Small intestine (tissue), 7 donors: ENCODE data around the gene NRG4. TPM values are rescaled to one million over a fixed set of nuclear protein-coding genes. Genes with fewer than 3 reads are reported as not detected.
A peak's percentile ranks its signal among the peaks of the same experiment; 100 is the strongest.
"Not testable (repeated sequence)": the region's sequence is repeated elsewhere in the genome, so short reads cannot be mapped to it uniquely, and the experiment has no call there.

ENCODE experiments used
- DNase-seq, 2 donors: peaks; one replicate each; pipeline versions ENCODE4 v3.0.0 to v3.0.0-alpha.2; 2013
- FAIRE-seq: peaks from 2 replicates; lab custom pipeline; 2012; peaks lifted over from hg19 to GRCh38; lab: Jason Lieb, UNC
- H3K27ac ChIP-seq, 3 donors: one replicate each; pipeline ENCODE4 v1.5.1; 2013; ENCODE audit warnings: low read length in 2 of 3, mild to moderate bottlenecking in 2 of 3, control low read depth in 1 of 3, inconsistent platforms in 1 of 3, low read depth in 1 of 3, moderate library complexity in 1 of 3
- H3K27me3 ChIP-seq, 3 donors: one replicate each; pipeline ENCODE4 v1.6.1; 2013; ENCODE audit warnings: low read length in 3 of 3, inconsistent platforms in 1 of 3; ENCODE audit not compliant: control insufficient read depth in 3 of 3, insufficient read depth in 3 of 3
- H3K36me3 ChIP-seq, 3 donors: one replicate each; pipeline ENCODE4 v1.6.1; 2013; ENCODE audit warnings: low read length in 3 of 3, inconsistent platforms in 1 of 3, low read depth in 1 of 3, mild to moderate bottlenecking in 1 of 3, moderate library complexity in 1 of 3; ENCODE audit not compliant: control insufficient read depth in 3 of 3, insufficient read depth in 2 of 3
- H3K4me1 ChIP-seq, 3 donors: one replicate each; pipeline ENCODE4 v1.6.1; 2013; ENCODE audit warnings: low read length in 2 of 3, inconsistent platforms in 1 of 3, low read depth in 1 of 3, mild to moderate bottlenecking in 1 of 3, moderate library complexity in 1 of 3; ENCODE audit not compliant: control insufficient read depth in 3 of 3, insufficient read depth in 2 of 3
- H3K4me3 ChIP-seq, 3 donors: one replicate each; pipeline ENCODE4 v1.5.1; 2013; ENCODE audit warnings: low read length in 3 of 3, control low read depth in 1 of 3, inconsistent platforms in 1 of 3, low read depth in 1 of 3, mild to moderate bottlenecking in 1 of 3, moderate library complexity in 1 of 3
- H3K9me3 ChIP-seq, 2 donors: one replicate each; pipeline ENCODE4 v1.6.1; 2013; ENCODE audit warnings: low read depth in 1 of 2, low read length in 1 of 2; ENCODE audit not compliant: control insufficient read depth in 2 of 2, insufficient read depth in 1 of 2
- WGBS, 3 donors: extraction: QIAGEN DNeasy Blood & Tissue Kit; methylation state at CpG; one replicate each; pipeline ENCODE4 v1.1.7; 2013; 5-methylcytosine and 5-hydroxymethylcytosine counted together
- polyA plus RNA-seq, 4 donors: library from polyadenylated mRNA; stranded (reverse) in 3 of 4; unstranded in 1 of 4; fragments of 200-250 nt in 3 of 4; fragments of 120-200 nt in 1 of 4; gene quantifications; one replicate each; pipeline versions ENCODE4 v1.2.1 to v1.2.3, GENCODE V29; 2013
- donor health status: healthy with polysubstance abuse.
- donor health status: control.
- donor health status: control.
- donor health status: Bipolar disorder and iron deficiency.
- donor health status: healthy.

Gene NRG4
- polyA plus RNA-seq, 4 donors = 0.21 to 0.92 TPM; not detected in 2

DNA sequence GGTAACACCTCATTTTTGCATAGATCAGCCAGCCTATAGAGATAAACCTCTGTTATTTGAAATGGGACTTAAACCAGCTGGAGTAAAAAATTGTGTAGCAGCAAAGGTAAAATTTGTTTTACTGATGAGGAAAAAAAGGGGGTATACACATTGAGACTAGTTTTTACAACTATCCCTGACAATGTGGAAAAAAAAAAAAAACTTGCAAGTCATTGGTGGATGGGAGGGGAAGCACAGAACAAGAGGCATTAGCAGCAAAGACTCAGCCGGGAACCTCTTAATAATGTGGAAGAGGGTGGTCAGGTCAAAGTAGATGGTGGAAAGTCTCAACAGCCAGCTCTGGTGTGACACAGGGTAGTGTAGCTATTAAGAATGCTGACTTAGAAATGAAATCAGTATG, 94.1 kb downstream of the NRG4 start:
- Histone ChIP-seq H3K4me3 (no peak overlapping the region), H3K36me3 (peaks cover 3 to 9% (median 5%) of the 10 kb centered on the region in 3 donors), H3K27ac (no peak overlapping the region), H3K9me3 (no peaks in the 10 kb centered on the region), H3K27me3 (no peaks in the 10 kb centered on the region), H3K4me1 (peaks cover 0 to 17% (median 5%) of the 10 kb centered on the region in 3 donors)
- FAIRE-seq = no peak
- DNase-seq = no peak
- WGBS, 3 donors = 94 to 100% (median 94%) methylated on average over 1 of the region's 1 CpG

DNA sequence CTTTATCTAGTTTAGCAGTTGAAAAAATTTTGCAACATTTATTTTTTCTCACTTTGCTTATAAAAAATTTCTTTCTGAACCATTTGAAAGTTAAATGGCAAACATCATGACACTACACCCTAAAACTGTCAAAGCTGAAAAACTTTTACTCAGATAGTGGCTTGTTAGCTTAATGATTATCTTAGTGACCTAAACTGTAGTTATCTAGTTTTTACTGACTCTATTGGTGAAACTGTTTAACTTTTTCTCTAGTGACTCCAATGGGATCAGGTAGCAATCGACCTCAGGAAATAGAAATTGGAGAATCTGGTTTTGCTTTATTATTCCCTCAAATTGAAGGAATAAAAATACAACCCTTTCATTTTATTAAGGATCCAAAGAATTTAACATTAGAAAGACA, 95.2 kb downstream of the NRG4 start:
- Histone ChIP-seq H3K4me1 (peaks cover 0 to 9% (median 0%) of the 10 kb centered on the region in 3 donors), H3K9me3 (no peaks in the 10 kb centered on the region), H3K27ac (no peak overlapping the region), H3K4me3 (no peak overlapping the region), H3K36me3 (peaks cover 3 to 9% (median 5%) of the 10 kb centered on the region in 3 donors), H3K27me3 (no peaks in the 10 kb centered on the region)
- DNase-seq (peak in 1 of 2 donors; percentile 10), FAIRE-seq (no peak)
- WGBS, 3 donors = 76 to 87% (median 78%) methylated on average over 1 of the region's 1 CpG

DNA sequence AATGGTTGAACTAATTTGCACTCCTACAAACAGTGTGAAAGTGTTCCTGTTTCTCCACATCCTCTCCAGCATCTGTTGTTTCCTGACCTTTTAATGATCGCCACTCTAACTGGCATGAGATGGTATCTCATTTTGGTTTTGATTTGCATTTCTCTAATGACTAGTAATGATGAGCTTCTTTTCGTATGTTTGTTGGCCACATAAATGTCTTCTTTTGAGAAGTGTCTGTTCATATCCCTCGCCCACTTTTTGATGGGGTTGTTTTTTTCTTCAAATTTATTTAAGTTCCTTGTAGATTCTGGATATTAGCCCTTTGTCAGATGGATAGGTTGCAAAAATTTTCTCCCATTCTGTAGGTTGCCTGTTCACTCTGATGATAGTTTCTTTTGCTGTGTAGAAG, 101.9 kb downstream of the NRG4 start:
- not testable (repeated sequence) for FAIRE-seq, H3K9me3 ChIP-seq, H3K4me1 ChIP-seq, H3K27me3 ChIP-seq, H3K27ac ChIP-seq, H3K4me3 ChIP-seq, DNase-seq
- H3K36me3 ChIP-seq = peaks cover 3 to 10% (median 5%) of the 10 kb centered on the region in 3 donors
- WGBS, 3 donors = 90 to 96% (median 93%) methylated on average over 3 of the region's 3 CpGs

DNA sequence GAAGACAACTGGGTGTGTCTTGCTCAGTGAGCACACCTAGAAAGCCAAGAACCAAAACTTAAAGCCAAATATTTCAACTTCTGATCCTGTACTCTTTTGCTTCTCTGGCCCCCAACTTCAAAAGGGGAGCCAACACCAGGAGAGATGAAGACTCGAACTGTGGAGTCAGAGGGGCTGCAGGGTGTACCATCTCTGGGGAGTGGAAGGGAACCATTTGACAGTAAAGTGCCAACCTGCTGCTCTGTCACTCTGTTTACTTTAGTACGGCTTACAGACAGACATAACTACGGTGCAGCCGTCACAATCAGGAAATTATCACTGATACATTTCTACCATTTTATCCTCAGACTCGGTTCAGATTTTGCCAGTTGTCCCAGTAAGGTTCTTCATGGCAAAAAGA, 107.0 kb downstream of the NRG4 start:
- Histone ChIP-seq H3K4me3 (no peak overlapping the region), H3K27ac (no peak overlapping the region), H3K36me3 (peaks cover 0 to 10% (median 7%) of the 10 kb centered on the region in 3 donors), H3K27me3 (no peaks in the 10 kb centered on the region), H3K9me3 (no peaks in the 10 kb centered on the region), H3K4me1 (no peaks in the 10 kb centered on the region)
- no peak for FAIRE-seq
- 64 to 78% (median 76%) methylated on average over 5 of the region's 5 CpGs for WGBS, 3 donors
- DNase-seq = no peak

DNA sequence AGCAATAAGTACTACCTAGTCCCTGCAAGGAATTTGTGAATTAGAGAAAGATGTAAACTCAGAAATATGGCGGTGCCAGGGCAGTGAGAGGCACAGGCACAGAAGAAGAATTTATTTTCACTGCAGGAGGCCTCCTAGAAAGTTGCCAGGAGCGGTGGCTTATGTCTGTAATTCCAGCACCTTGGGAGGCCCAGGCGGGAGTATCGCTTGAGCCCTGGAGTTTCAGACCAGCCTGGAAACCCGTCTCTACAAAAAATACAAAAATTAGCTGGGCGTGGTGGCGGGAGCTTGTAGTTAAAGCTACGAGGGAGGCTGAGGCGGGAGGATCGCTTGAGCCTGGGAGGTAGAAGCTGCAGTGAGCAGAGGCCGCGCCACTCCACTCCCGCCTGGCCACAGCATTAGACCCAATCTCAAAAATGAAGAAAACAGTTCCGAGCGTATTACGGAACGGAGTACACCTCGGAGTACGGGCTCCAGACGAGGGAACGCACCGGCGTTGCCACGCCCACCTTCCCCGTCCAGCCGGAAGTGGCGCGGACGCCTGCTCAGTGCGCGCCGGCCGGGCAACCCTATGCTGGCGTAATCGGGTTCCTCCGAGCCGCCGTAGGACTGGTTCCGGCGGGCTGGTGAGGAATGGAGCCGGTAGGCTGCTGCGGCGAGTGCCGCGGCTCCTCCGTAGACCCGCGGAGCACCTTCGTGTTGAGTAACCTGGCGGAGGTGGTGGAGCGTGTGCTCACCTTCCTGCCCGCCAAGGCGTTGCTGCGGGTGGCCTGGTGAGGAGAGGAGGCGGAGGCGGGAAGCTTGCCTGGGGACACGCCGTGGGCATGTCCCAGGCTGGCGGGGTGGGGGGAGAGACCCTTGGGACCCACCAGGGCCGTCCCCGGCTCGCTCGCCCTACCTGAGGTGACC, 108.6 kb downstream of the NRG4 start, which contains the start of gene FBXO22:
Gene FBXO22, plus strand, starts transcription at position 548 of the 909 bp plus-strand sequence. Its CDS starts 86 bp downstream, at position 634.
- Histone ChIP-seq H3K27me3 (no peaks in the 10 kb centered on the region), H3K9me3 (no peaks in the 10 kb centered on the region), H3K4me1 (no peaks in the 10 kb centered on the region), H3K4me3 (peak within 1 kb of the TSS; percentile 78 to 97 (median 95)), H3K27ac (peak within 1 kb of the TSS; percentile 83 to 93 (median 84)), H3K36me3 (peaks cover 0 to 10% (median 7%) of the 10 kb centered on the region in 3 donors)
- 2% methylated on average over 61 to 63 of the region's 63 CpGs for WGBS, 3 donors
- FAIRE-seq (no peak), DNase-seq (peak; percentile 91 to 97)

DNA sequence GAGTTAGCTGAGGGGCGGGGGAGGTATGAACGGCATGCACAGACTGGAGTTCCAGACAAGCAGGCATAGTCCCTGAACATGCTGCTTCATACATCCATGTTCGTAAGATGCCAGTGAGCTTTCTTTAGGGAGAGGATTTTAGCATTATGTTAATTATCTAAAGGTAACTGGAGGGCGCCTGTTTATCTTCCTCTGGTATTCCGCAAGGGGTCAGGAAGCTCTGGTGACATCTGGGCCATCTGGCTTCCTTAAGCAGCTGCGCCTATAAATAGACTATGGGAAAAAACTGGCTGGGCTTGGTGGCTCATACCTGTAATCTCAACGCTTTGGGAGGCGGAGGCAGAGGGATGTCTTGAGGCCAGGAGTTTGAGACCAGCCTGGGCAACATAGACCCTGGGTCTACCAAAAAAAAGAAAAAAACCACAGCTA, 110.1 kb downstream of the NRG4 start:
- no peak overlapping the region for H3K27ac ChIP-seq
- H3K36me3 ChIP-seq = peaks cover 0 to 6% (median 4%) of the 10 kb centered on the region in 3 donors
- H3K27me3 ChIP-seq = no peaks in the 10 kb centered on the region
- H3K4me1 ChIP-seq = no peaks in the 10 kb centered on the region
- H3K4me3 ChIP-seq = no peak overlapping the region
- H3K9me3 ChIP-seq = no peaks in the 10 kb centered on the region
- DNase-seq (peak in 1 of 2 donors; percentile 15), FAIRE-seq (no peak)
- 61 to 78% (median 71%) methylated on average over 8 of the region's 8 CpGs for WGBS, 3 donors

DNA sequence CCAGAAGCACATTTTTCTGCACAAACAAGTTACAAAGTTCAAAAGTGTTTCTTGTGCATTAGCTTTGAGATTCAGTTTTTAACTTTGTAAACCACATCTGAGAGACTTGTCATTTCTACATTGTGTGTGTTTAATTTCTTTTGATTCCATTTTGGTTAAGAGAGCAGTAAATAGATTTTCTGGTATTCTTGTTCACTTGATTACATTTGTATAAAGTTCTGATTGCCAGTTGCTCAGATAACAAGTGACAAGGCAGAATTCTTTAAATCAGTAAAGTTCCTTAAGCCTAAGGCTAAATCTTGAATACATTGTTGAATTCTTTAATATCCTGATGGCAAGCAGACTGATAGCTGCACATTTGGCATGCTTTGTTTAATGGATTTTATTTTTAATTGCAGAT, 111.6 kb downstream of the NRG4 start:
- no peak for FAIRE-seq
- H3K4me3 ChIP-seq = no peak overlapping the region
- peaks cover 0 to 4% (median 2%) of the 10 kb centered on the region in 3 donors for H3K36me3 ChIP-seq
- no peak overlapping the region for H3K27ac ChIP-seq
- no peaks in the 10 kb centered on the region for H3K4me1 ChIP-seq
- DNase-seq = peak in 1 of 2 donors; percentile 2
- H3K27me3 ChIP-seq = no peaks in the 10 kb centered on the region
- no peaks in the 10 kb centered on the region for H3K9me3 ChIP-seq

DNA sequence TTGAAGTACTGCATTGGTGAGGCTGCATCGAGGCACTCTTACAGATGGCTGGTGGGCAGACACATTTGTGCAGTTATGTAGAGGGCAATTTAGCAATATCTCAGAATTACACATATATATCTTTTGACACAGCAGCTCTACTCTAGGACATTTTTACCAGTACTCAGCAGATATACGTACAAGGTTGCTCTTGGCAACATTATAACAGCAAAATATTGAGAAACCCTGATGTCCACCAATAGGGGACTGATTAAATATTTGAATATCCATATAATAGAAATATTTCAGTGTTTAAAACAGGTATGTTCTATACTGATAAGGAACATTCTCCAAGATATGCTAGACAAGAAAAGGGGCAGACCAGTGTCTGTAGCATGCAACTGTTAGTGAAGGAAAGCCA, 116.5 kb downstream of the NRG4 start:
- H3K4me1 ChIP-seq = no peaks in the 10 kb centered on the region
- DNase-seq (no peak), FAIRE-seq (no peak)
- H3K4me3 ChIP-seq = no peak overlapping the region
- WGBS, 3 donors = 88 to 92% (median 91%) methylated on average over 2 of the region's 2 CpGs
- no peaks in the 10 kb centered on the region for H3K27me3 ChIP-seq
- peaks cover 0 to 6% (median 0%) of the 10 kb centered on the region in 3 donors for H3K36me3 ChIP-seq
- H3K27ac ChIP-seq = no peak overlapping the region
- H3K9me3 ChIP-seq = no peaks in the 10 kb centered on the region
